Effector memory CD8-positive, alpha-beta T cell (primary cell): ENCODE data around the gene TBC1D5.

ENCODE experiments used
- ATAC-seq: fragments of 150-1000 bp; cut with Tn5 transposase; replicated peaks from 2 replicates; pipeline ENCODE4 v1.10.0; 2021; ENCODE audit warnings: mild to moderate bottlenecking, moderate library complexity
- DNase-seq, 3 experiments: peaks; one replicate each; pipeline ENCODE4 v3.0.0; 2021
- H3K27ac Mint-ChIP-seq, 2 donors: one replicate each; pipeline ENCODE4 v1.8.0; 2022; ENCODE audit warnings: mild to moderate bottlenecking in 2 of 2, mixed read lengths in 2 of 2, moderate library complexity in 2 of 2
- H3K27me3 Mint-ChIP-seq, 2 donors: one replicate each; pipeline ENCODE4 v1.8.0; 2022; ENCODE audit warnings: mixed read lengths in 2 of 2
- H3K36me3 Mint-ChIP-seq: one replicate; pipeline ENCODE4 v1.8.0; 2022; ENCODE audit warnings: mild to moderate bottlenecking, moderate library complexity, mixed read lengths; ENCODE audit not compliant: insufficient read depth
- H3K4me1 Mint-ChIP-seq, 2 donors: one replicate each; pipeline ENCODE4 v1.8.0; 2022; ENCODE audit warnings: low read depth in 2 of 2, mixed read lengths in 2 of 2
- H3K4me3 Mint-ChIP-seq, 2 donors: one replicate each; pipeline ENCODE4 v1.8.0; 2022; ENCODE audit warnings: mild to moderate bottlenecking in 2 of 2, mixed read lengths in 2 of 2, moderate library complexity in 2 of 2
- H3K9me3 Mint-ChIP-seq, 2 donors: one replicate each; pipeline ENCODE4 v1.8.0; 2022; ENCODE audit warnings: mixed read lengths in 2 of 2

The TBC1D5 gene

GRCh38 chr3:17607905-17608304, 134.5 kb downstream of the TBC1D5 start:
- Mint-ChIP-seq H3K27me3 (no peaks in the 10 kb centered on the region), H3K9me3 (no peaks in the 10 kb centered on the region), H3K27ac (no peak overlapping the region), H3K4me3 (no peak overlapping the region), H3K4me1 (peaks cover 8 to 25% of the 10 kb centered on the region in 2 donors), H3K36me3 (peaks cover 4% of the 10 kb centered on the region)
- no peak for ATAC-seq
- no peak for DNase-seq

DNA sequence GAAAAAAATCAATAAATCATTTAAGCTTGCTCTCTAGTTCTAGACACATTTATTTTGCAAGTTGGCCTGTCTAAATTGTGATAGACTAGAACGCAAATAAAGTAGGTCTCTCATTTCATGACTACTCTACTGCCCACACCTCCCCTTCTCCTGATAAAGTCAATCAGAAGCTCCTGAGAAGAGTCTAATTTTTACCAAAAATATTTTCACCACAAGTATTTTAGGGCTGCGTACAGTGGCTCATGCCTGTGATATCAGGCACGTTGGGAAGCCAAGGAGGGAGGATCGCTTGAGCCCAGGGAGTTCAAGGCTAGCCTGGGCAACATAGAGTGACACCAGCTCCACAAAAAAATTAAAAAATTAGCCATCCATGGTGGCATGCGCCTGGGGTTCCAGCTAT, 136.5 kb downstream of the TBC1D5 start:
- no peak for DNase-seq
- Mint-ChIP-seq H3K4me3 (no peak overlapping the region), H3K27ac (no peak overlapping the region), H3K4me1 (peaks cover 8 to 32% of the 10 kb centered on the region in 2 donors), H3K9me3 (no peaks in the 10 kb centered on the region), H3K27me3 (no peaks in the 10 kb centered on the region), H3K36me3 (no peaks in the 10 kb centered on the region)
- no peak for ATAC-seq

GRCh38 chr3:17605032-17605431, 137.4 kb downstream of the TBC1D5 start:
- H3K27ac Mint-ChIP-seq, result peak overlapping the region in 1 of 2 donors; percentile 74
- no peaks in the 10 kb centered on the region for H3K36me3 Mint-ChIP-seq
- ATAC-seq (no peak), DNase-seq (no peak)
- no peaks in the 10 kb centered on the region for H3K9me3 Mint-ChIP-seq
- no peak overlapping the region for H3K4me3 Mint-ChIP-seq
- peaks cover 8 to 29% of the 10 kb centered on the region in 2 donors for H3K4me1 Mint-ChIP-seq
- H3K27me3 Mint-ChIP-seq, result no peaks in the 10 kb centered on the region

DNA sequence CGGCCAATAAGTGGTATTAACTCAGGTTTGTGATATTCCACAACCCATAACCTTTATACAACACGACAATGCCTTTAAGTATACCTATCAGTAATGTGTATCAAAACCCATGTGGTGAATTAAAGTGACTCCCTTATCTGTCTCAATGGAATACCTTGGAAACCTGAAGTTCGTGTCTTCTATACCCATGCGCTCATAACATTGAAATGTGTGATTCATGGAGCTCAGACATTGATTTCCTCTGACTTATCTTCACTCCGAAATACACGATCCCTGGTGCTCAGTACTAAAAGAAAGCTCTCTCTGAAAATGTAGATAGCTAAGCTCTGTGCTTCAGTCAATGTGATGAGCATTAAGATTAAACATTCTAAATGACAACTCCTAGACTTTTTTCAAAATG, 140.3 kb downstream of the TBC1D5 start:
- Mint-ChIP-seq H3K4me3 (no peak overlapping the region), H3K27me3 (no peaks in the 10 kb centered on the region), H3K36me3 (no peaks in the 10 kb centered on the region), H3K9me3 (no peaks in the 10 kb centered on the region), H3K27ac (no peak overlapping the region), H3K4me1 (peaks cover 15 to 18% of the 10 kb centered on the region in 2 donors)
- ATAC-seq (no peak), DNase-seq (no peak)

- ATAC-seq, result no peak
- DNase-seq, result no peak
- no peak overlapping the region for H3K4me3 Mint-ChIP-seq
- H3K9me3 Mint-ChIP-seq, result peaks cover 13 to 19% of the 10 kb centered on the region in 2 donors
- H3K36me3 Mint-ChIP-seq, result no peaks in the 10 kb centered on the region
- peaks cover 6 to 19% of the 10 kb centered on the region in 2 donors for H3K4me1 Mint-ChIP-seq
- H3K27ac Mint-ChIP-seq, result no peak overlapping the region
- H3K27me3 Mint-ChIP-seq, result no peaks in the 10 kb centered on the region
These were observed 149.5 kb downstream of the TBC1D5 start for GRCh38 chr3:17592956-17593355.

- no peaks in the 10 kb centered on the region for H3K27me3 Mint-ChIP-seq
- DNase-seq (no peak), ATAC-seq (no peak)
- peaks cover 13 to 19% of the 10 kb centered on the region in 2 donors for H3K9me3 Mint-ChIP-seq
- no peak overlapping the region for H3K27ac Mint-ChIP-seq
- H3K36me3 Mint-ChIP-seq, result no peaks in the 10 kb centered on the region
- H3K4me1 Mint-ChIP-seq, result peaks cover 6 to 26% of the 10 kb centered on the region in 2 donors
- H3K4me3 Mint-ChIP-seq, result no peak overlapping the region
These were observed 152.0 kb downstream of the TBC1D5 start for GRCh38 chr3:17590465-17590864.

- H3K27me3 Mint-ChIP-seq, result no peaks in the 10 kb centered on the region
- ATAC-seq (no peak), DNase-seq (no peak)
- H3K27ac Mint-ChIP-seq, result no peak overlapping the region
- no peak overlapping the region for H3K4me3 Mint-ChIP-seq
- peaks cover 13 to 19% of the 10 kb centered on the region in 2 donors for H3K9me3 Mint-ChIP-seq
- H3K36me3 Mint-ChIP-seq, result no peaks in the 10 kb centered on the region
- peaks cover 6 to 29% of the 10 kb centered on the region in 2 donors for H3K4me1 Mint-ChIP-seq
These were observed 152.5 kb downstream of the TBC1D5 start for GRCh38 chr3:17589888-17590287.

DNA sequence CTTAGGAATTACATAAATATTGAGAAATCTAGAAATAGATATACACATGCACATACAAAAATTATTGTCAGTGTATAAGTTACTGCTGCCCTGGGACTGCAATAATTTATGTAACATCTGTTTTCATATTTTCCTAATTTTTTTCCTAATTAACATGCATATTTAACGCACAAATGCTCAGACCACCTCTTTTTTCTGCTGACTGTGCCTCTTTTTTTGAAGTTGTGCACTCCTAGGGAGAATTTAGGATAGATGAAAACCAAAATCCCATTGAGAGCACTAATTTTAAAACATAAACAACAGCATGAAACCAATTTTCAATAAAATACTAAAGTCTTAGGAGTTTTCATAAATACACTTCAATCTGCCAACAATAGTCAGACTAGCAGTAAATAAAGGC, 154.0 kb downstream of the TBC1D5 start:
- no peak overlapping the region for H3K27ac Mint-ChIP-seq
- H3K4me3 Mint-ChIP-seq, result no peak overlapping the region
- no peaks in the 10 kb centered on the region for H3K36me3 Mint-ChIP-seq
- DNase-seq (no peak), ATAC-seq (no peak)
- peaks cover 13% of the 10 kb centered on the region in 2 donors for H3K9me3 Mint-ChIP-seq
- no peaks in the 10 kb centered on the region for H3K27me3 Mint-ChIP-seq
- peaks cover 6 to 25% of the 10 kb centered on the region in 2 donors for H3K4me1 Mint-ChIP-seq

- Mint-ChIP-seq H3K4me3 (no peak overlapping the region), H3K36me3 (peaks cover 3% of the 10 kb centered on the region), H3K4me1 (peaks cover 6 to 25% of the 10 kb centered on the region in 2 donors), H3K27ac (no peak overlapping the region), H3K27me3 (no peaks in the 10 kb centered on the region), H3K9me3 (peaks cover 11 to 13% of the 10 kb centered on the region in 2 donors)
- ATAC-seq (no peak), DNase-seq (no peak)
These were observed 156.8 kb downstream of the TBC1D5 start for GRCh38 chr3:17585394-17586325.

DNA sequence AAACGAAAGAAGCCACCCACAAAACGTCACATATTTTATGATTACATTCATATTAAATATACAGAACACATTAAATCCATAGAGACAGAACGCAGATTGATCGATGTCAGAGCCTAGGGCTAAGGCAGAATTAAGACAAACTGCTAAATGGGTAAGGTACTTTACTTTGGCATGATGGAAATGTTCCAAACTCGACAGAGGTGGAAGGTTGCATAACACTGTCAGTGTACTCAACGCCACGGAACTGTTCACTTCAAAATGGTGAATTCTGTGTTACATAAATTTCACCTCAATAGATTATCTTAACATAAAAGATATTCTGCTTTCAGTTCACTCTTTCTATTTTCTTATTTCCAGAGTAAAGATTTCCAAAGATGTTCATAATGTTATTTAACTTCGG, 158.4 kb downstream of the TBC1D5 start:
- Mint-ChIP-seq H3K27me3 (no peaks in the 10 kb centered on the region), H3K36me3 (peaks cover 3% of the 10 kb centered on the region), H3K27ac (no peak overlapping the region), H3K4me1 (peaks cover 5 to 19% of the 10 kb centered on the region in 2 donors), H3K9me3 (no peaks in the 10 kb centered on the region), H3K4me3 (no peak overlapping the region)
- ATAC-seq (no peak), DNase-seq (no peak)

DNA sequence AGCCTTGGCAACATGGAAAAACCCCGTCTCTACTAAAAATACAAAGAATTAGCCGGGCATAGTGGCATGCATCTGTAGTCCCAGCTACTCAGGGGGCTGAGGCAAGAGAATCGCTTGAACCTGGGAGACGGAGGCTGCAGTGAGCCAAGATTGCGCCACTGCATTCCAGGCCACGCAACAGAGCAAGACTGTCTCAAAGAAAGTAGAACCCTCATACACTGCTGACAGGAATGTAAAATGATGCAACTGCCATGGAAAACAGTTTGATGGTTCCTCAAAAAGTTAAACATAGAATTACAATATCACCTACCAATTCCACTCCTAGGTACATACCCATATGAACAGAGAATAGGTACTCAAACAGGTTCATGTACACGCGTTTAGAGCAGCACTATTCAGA, 158.9 kb downstream of the TBC1D5 start:
- no peak overlapping the region for H3K4me3 Mint-ChIP-seq

DNA sequence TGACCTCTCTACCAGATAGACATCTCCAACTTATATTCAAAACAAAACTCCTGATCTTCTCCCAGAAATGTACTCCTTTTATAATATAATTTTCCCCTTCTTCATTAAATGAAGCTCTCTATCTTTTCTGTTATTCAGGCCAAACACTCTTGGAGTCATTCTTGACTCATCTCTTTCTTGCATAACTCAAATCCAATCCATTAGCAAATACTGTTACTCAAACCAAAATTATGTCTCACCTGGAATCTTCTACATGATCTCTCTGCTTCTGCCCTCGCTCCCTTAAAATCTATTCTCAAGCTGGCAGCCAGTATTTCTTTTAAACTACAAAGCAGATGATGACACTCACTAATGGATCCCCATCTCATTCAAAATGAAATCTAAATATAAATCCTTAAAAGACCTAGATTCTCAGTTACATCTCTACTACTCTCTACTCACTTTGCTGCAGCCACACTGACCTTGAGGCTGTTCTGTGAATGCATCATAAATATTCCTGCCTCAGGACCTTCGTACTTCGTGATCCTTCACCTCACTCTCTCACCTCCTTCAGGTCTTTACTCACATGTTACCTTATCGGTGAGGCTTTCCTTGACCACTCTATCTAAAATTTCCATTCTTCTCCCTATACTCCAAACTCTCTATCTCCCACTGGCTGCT, 160.9 kb downstream of the TBC1D5 start:
- peaks cover 4 to 8% of the 10 kb centered on the region in 2 donors for H3K4me1 Mint-ChIP-seq
- ATAC-seq (no peak), DNase-seq (no peak)
- H3K4me3 Mint-ChIP-seq, result no peak overlapping the region
- no peaks in the 10 kb centered on the region for H3K9me3 Mint-ChIP-seq
- no peak overlapping the region for H3K27ac Mint-ChIP-seq
- peaks cover 3% of the 10 kb centered on the region for H3K36me3 Mint-ChIP-seq
- H3K27me3 Mint-ChIP-seq, result no peaks in the 10 kb centered on the region

More for the DNA sequence above, 158.9 kb downstream of the TBC1D5 start:
- no peak for DNase-seq
- peaks cover 5 to 14% of the 10 kb centered on the region in 2 donors for H3K4me1 Mint-ChIP-seq
- no peaks in the 10 kb centered on the region for H3K9me3 Mint-ChIP-seq
- peaks cover 3% of the 10 kb centered on the region for H3K36me3 Mint-ChIP-seq
- no peak for ATAC-seq
- no peak overlapping the region for H3K27ac Mint-ChIP-seq
- no peaks in the 10 kb centered on the region for H3K27me3 Mint-ChIP-seq

DNA sequence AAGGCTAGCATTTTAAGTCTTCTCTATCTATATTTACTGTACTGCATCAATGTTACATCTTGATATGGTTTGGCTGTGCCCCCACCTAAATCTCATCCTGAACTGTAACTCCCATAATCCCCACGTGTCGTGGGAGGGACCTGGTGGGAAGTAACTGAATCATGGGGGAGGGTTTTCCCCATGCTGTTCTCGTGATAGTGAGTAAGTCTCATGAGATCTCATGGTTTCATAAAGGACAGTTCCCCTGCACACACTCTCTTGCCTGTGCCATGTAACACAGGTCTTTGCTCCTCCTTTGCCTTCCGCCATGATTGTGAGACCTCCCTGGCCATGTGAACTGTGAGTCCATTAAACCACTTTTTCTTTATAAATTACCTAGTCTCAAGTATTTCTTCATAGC, 161.5 kb downstream of the TBC1D5 start:
- H3K27me3 Mint-ChIP-seq, result no peaks in the 10 kb centered on the region
- no peak for DNase-seq
- no peak overlapping the region for H3K27ac Mint-ChIP-seq
- peaks cover 4 to 7% of the 10 kb centered on the region in 2 donors for H3K4me1 Mint-ChIP-seq
- H3K4me3 Mint-ChIP-seq, result no peak overlapping the region
- ATAC-seq, result no peak
- H3K9me3 Mint-ChIP-seq, result no peaks in the 10 kb centered on the region
- peaks cover 3% of the 10 kb centered on the region for H3K36me3 Mint-ChIP-seq
